ENCODE results near the gene WNT7B.

DNA sequence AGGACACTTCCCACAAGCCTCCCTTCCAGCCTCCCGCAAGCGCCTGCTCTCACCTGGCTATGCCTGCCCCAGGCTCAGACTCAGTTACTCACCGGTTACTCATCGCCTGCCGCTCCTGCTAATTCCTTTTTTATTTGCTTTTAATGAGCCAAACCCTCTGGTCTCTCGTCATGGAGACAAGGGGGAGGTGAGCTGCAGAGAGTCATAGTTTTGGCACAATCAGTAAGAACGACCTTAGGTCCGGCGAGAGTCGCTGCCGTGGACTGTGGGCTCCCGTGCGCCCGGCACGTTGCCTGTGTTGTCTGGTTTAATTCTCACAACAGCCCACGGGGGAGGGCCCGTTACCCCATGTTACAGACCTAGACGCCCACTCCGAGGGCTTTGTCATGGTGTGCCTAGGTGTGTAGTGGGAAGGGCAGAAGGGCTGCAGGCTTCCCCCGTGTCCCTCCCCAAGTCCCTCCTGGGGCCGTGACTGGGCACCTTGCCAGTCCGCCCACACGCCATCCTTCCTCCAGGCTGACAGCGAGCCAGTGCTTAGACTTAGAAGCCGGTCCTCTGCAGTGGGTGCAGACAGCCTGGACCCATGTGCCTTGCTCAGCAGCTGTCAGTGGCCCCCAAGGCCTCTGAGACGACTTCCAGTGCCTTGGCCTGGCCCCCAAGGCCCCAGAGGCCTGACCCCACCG lies 42.2 kb downstream of the WNT7B start:
- TF ChIP-seq, protein P1, sequence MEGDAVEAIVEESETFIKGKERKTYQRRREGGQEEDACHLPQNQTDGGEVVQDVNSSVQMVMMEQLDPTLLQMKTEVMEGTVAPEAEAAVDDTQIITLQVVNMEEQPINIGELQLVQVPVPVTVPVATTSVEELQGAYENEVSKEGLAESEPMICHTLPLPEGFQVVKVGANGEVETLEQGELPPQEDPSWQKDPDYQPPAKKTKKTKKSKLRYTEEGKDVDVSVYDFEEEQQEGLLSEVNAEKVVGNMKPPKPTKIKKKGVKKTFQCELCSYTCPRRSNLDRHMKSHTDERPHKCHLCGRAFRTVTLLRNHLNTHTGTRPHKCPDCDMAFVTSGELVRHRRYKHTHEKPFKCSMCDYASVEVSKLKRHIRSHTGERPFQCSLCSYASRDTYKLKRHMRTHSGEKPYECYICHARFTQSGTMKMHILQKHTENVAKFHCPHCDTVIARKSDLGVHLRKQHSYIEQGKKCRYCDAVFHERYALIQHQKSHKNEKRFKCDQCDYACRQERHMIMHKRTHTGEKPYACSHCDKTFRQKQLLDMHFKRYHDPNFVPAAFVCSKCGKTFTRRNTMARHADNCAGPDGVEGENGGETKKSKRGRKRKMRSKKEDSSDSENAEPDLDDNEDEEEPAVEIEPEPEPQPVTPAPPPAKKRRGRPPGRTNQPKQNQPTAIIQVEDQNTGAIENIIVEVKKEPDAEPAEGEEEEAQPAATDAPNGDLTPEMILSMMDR (IDR thresholded peaks at IDR 0.05) = no peak
- TF ChIP-seq EZH2phosphoT487 (IDR thresholded peaks at IDR 0.05) (no peak), EZH2 (IDR thresholded peaks at IDR 0.05) (no peak)

Data from neural progenitor cell (in vitro differentiated cells).